22Rv1 (cell line): ENCODE data around the gene CUTA.

Experiments used
- H3K27ac ChIP-seq: fragments of 450-650 bp; 2 replicates; pipeline ENCODE4 v1.5.1; 2017
- ZFX ChIP-seq: fragments of 450-650 bp; IDR thresholded peaks from 2 replicates; pipeline ENCODE4 v1.6.1; 2017; ENCODE audit warnings: antibody characterized with exemption, borderline replicate concordance
- TF ChIP-seq, protein P1 (sequence below): fragments of 450-650 bp; IDR thresholded peaks from 2 replicates; pipeline ENCODE4 v1.5.1; 2017; ENCODE audit warnings: mild to moderate bottlenecking

The CUTA gene

DNA sequence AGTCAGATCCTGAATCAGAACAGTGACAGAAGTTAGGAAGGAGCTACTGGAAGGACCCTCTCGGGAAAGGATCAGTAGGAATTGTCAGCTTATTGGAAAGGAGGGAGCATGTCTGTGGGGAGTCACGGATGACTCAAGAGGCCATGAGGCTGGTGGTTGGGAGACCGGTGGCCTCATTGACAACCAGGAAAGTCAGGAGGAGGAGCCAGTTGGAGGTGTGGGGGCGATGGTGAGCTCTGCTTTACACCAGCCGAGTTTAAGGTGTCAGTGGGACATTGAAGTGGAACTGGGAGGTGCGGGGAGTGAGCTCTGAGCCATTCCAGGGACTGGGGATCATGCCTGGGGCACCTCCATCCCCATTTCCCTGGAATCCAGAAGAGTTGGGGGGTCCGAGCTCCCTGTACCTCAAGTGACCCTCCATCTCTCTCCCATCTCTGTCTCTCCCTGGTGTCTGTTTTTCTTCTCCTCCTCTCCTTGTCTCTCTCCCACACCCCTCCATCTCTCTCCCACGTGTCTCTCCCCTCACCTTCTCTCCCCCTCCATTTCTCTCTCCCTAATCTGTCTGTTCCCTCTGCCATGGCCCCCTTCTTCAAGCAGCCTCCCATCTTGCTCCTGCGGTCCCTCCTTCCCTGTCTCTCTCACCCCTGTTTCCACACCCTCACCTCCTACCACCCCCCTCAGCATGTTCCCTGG, 22.2 kb upstream of the CUTA start:
- TF ChIP-seq, protein P1, sequence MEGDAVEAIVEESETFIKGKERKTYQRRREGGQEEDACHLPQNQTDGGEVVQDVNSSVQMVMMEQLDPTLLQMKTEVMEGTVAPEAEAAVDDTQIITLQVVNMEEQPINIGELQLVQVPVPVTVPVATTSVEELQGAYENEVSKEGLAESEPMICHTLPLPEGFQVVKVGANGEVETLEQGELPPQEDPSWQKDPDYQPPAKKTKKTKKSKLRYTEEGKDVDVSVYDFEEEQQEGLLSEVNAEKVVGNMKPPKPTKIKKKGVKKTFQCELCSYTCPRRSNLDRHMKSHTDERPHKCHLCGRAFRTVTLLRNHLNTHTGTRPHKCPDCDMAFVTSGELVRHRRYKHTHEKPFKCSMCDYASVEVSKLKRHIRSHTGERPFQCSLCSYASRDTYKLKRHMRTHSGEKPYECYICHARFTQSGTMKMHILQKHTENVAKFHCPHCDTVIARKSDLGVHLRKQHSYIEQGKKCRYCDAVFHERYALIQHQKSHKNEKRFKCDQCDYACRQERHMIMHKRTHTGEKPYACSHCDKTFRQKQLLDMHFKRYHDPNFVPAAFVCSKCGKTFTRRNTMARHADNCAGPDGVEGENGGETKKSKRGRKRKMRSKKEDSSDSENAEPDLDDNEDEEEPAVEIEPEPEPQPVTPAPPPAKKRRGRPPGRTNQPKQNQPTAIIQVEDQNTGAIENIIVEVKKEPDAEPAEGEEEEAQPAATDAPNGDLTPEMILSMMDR, result no peak
- no peak for TF ChIP-seq ZFX

DNA sequence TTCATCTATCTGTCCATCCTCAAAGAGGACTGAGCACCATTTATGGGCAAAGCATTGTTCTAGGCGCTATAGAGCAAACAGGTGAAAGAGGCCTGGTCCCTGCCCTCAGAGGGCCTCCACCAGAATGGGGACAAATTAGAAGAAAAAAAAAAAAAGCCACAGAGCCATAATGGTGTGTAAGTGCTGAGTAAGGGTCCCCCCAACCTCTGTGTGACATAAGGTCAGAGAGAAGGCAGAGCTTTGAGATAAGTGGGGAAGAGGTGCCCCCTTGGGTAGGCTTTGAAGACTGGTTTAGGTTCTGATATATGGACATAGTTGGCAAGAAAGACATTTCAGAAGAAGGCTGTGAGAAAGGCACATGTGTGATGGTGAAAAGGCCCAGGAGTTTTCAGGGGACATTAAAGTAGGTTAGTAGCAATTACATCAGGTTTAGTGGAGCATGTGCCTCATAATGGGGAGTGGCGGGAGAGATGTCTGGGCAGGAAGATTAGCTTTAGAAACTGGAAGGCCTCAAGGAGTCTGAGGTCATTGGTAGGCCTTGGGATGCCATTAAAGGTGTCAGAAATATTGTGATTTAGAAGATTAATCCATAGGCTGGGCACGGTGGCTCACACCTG, 21.2 kb upstream of the CUTA start:
- no peak overlapping the region for H3K27ac ChIP-seq
- TF ChIP-seq ZFX, result no peak

More for the DNA sequence above, 22.2 kb upstream of the CUTA start:
- H3K27ac ChIP-seq, result no peak overlapping the region

DNA sequence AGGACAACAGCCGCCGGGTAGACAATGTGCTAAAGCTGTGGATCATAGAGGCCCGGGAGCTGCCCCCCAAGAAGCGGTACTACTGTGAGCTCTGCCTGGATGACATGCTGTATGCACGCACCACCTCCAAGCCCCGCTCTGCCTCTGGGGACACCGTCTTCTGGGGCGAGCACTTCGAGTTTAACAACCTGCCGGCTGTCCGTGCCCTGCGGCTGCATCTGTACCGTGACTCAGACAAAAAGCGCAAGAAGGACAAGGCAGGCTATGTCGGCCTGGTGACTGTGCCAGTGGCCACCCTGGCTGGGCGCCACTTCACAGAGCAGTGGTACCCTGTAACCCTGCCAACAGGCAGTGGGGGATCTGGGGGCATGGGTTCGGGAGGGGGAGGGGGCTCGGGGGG, 19.8 kb upstream of the CUTA start:
- no peak overlapping the region for H3K27ac ChIP-seq
- TF ChIP-seq ZFX, result no peak
- TF ChIP-seq, protein P1, result no peak

DNA sequence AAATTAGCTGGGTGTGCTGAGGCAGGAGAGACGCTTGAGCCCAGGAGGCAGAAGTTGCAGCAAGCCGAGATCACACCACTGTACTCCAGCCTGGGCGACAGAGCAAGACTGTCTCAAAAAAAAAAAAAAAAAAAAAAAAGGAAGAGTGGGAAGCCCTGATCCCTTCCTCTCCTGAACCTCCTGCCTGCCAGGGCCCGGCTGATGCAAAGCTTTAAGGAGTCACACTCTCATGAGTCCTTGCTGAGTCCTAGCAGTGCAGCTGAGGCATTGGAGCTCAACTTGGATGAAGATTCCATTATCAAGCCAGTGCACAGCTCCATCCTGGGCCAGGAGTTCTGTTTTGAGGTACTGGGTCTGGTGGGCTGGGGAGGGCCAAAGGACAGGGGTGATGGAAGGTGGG, 17.1 kb upstream of the CUTA start:
- TF ChIP-seq, protein P1, result no peak
- TF ChIP-seq ZFX, result no peak

DNA sequence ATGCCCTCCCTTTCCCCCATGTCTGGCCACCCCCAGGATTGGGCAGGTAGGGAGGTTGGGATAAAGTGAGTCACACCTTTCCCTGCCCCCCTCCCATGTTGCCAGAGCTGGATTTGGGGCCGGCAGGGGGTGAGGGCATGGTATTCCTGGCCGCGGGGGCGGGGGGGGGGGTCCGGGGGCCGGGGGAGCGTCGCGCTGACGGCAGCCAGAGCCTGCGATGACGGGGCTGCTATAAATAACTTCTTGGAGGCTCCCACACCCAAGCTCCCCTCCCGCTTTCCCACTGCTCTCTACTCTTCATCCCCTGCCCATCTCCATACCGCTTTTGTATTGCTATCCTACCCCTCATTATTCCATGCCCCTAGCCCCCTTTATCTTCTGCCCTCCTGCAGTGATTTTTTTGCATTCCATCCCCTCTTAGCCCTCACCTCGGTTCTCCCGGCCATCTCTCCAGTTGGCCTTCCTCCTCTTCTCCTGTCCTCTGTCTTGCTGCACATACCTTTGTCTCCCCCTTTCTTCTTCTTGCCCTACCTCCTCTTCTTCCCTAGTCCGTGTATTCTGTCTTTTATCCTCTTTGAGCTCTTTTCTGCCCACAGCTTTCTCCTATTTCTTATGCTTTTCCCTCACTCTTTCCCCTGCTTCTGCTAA, 15.8 kb upstream of the CUTA start:
- H3K27ac ChIP-seq, result no peak overlapping the region
- TF ChIP-seq, protein P1, result no peak
- TF ChIP-seq ZFX, result no peak

More for the DNA sequence above, 17.1 kb upstream of the CUTA start:
- H3K27ac ChIP-seq, result no peak overlapping the region

DNA sequence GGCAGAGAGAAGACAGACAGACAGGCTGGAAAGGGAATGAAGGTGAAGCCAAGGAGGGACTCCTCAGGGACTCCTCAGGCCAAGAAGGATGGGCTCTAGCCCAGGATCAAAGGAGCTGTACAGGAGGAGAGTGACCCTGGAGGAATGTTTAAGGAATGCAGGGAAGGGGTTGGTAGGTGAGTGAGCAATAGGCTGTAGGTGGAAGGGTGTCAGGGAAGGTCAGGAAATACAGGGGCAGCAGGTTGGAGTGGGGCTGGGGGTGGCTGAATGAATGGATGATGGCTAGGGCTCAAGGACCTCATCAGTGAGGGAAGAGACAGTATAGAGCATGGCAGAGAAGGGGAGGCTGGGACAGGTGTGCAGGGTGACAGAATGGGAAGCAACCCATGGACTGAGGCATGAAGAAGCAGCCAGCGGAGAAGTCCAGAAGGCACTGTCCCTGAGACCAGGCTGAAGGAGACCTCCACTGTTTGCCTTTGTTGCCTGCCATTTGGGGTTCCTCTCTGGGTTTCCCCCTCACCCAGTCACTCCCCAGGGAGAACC, 15.2 kb upstream of the CUTA start:
- TF ChIP-seq ZFX, result no peak
- TF ChIP-seq, protein P1, result no peak
- H3K27ac ChIP-seq, result no peak overlapping the region

DNA sequence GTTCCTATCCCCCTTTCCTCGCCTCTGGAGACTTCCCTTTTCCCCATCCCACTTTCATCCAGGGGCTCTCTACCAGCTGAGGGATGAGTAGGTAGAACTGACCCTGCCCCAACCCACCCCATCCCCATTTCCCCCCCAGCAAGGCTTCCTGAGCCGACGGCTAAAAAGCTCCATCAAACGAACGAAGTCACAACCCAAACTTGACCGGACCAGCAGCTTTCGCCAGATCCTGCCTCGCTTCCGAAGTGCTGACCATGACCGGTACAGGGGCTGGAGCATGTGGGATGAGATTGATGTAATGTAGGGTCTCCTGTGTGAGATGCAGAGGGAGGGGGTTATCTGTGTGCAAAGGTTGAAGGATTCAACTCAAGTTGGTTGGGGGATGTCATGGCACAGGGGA, 14.6 kb upstream of the CUTA start:
- no peak for TF ChIP-seq ZFX
- TF ChIP-seq, protein P1, result no peak
- H3K27ac ChIP-seq, result no peak overlapping the region
